ENCODE data around the gene KATNB1.
"Not testable (repeated sequence)": the region's sequence is repeated elsewhere in the genome, so short reads cannot be mapped to it uniquely, and the experiment has no call there.

KATNB1 gene

GRCh38 chr16:57725976-57726375 is 9.6 kb upstream of the KATNB1 start:
- TF ChIP-seq CTCF (IDR thresholded peaks at IDR 0.05; ENCODE audit: insufficient read depth, low read length, missing control alignments) = no peak
- CTCF ChIA-PET = interaction anchor here (1.1 to 1.4 kb wide), 2 partner anchors 10 to 151 kb away, joined by 3 to 4 read pairs; partner anchors contain the start of gene KATNB1

GRCh38 chr16:57726433-57726947 is 9.1 kb upstream of the KATNB1 start:
- POLR2A ChIA-PET = no interaction called here
- CTCF ChIA-PET = interaction anchor here (1.1 to 1.9 kb wide), 3 partner anchors 9 to 152 kb away, joined by 3 to 8 read pairs (median 4); partner anchors contain the start of gene KATNB1

More at GRCh38 chr16:57725976-57726375, 9.6 kb upstream of the KATNB1 start:
- no peak for DNase-seq (ENCODE audit: low read depth, low spot score)
- POLR2A ChIA-PET = no interaction called here
- no peak overlapping the region for H3K4me3 ChIP-seq (ENCODE audit: low read depth, low read length)

GRCh38 chr16:57727610-57728009 is 8.0 kb upstream of the KATNB1 start:
- POLR2A ChIA-PET = no interaction called here
- no peak for DNase-seq (ENCODE audit: low read depth, low spot score)
- TF ChIP-seq CTCF (IDR thresholded peaks at IDR 0.05; ENCODE audit: insufficient read depth, low read length, missing control alignments) = no peak
- no peak overlapping the region for H3K4me3 ChIP-seq (ENCODE audit: low read depth, low read length)
- CTCF ChIA-PET = interaction anchor here (1.0 to 1.9 kb wide), 2 partner anchors 9 to 151 kb away, joined by 3 to 8 read pairs; no protein-coding TSS in a partner anchor

More at GRCh38 chr16:57726433-57726947, 9.1 kb upstream of the KATNB1 start:
- no peak for TF ChIP-seq CTCF (IDR thresholded peaks at IDR 0.05; ENCODE audit: insufficient read depth, low read length, missing control alignments)
- no peak overlapping the region for H3K4me3 ChIP-seq (ENCODE audit: low read depth, low read length)
- DNase-seq (ENCODE audit: low read depth, low spot score) = no peak

- H3K4me3 ChIP-seq (ENCODE audit: low read depth, low read length) = no peak overlapping the region
- POLR2A ChIA-PET = no interaction called here
- CTCF ChIA-PET = interaction anchor here (1.0 to 1.9 kb wide), 2 partner anchors 8 to 152 kb away, joined by 3 to 8 read pairs; no protein-coding TSS in a partner anchor
- DNase-seq (ENCODE audit: low read depth, low spot score) = no peak
- no peak for TF ChIP-seq CTCF (IDR thresholded peaks at IDR 0.05; ENCODE audit: insufficient read depth, low read length, missing control alignments)
These were observed 7.0 kb upstream of the KATNB1 start for GRCh38 chr16:57728336-57729181.

- ChIA-PET CTCF (no interaction called here), POLR2A (no interaction called here)
- H3K4me3 ChIP-seq (ENCODE audit: low read depth, low read length) = no peak overlapping the region
- DNase-seq (ENCODE audit: low read depth, low spot score) = no peak
- TF ChIP-seq CTCF (IDR thresholded peaks at IDR 0.05; ENCODE audit: insufficient read depth, low read length, missing control alignments) = no peak
These were observed 6.4 kb upstream of the KATNB1 start for GRCh38 chr16:57729182-57729484.

- CTCF ChIA-PET = interaction anchor here (1.3 kb wide), 1 partner anchor 9 kb away, joined by 4 read pairs; no protein-coding TSS in a partner anchor
- POLR2A ChIA-PET; H3K4me3 ChIP-seq (ENCODE audit: low read depth, low read length); DNase-seq (ENCODE audit: low read depth, low spot score): not testable (repeated sequence)
These were observed 5.7 kb upstream of the KATNB1 start for GRCh38 chr16:57729852-57730251.

Data from AG04449 (cell line).